Mesenchymal stem cell (in vitro differentiated cells and primary cell): ENCODE results near the gene CCDC61.

Experiments
- DNase-seq: peaks from one replicate; pipeline ENCODE4 v3.0.0-alpha.2; 2013
- H2AFZ ChIP-seq: one replicate; pipeline ENCODE4 v1.6.1; 2013; ENCODE audit warnings: low read depth, mild to moderate bottlenecking, control low read depth, inconsistent platforms, low read length, moderate library complexity
- H2AK5ac ChIP-seq: 2 replicates; pipeline ENCODE4 v1.6.1; 2013; ENCODE audit warnings: low read length, moderate library complexity, mild to moderate bottlenecking, inconsistent platforms; ENCODE audit not compliant: severe bottlenecking
- H2BK120ac ChIP-seq: one replicate; pipeline ENCODE4 v1.6.1; 2013; ENCODE audit warnings: low read depth, mild to moderate bottlenecking, inconsistent platforms, low read length, moderate library complexity
- H2BK12ac ChIP-seq, 2 experiments: one replicate each; pipeline ENCODE4 v1.6.1; 2013; ENCODE audit warnings: inconsistent platforms in 2 of 2, low read length in 2 of 2, mild to moderate bottlenecking in 2 of 2, moderate library complexity in 2 of 2, control low read depth in 1 of 2
- H2BK15ac ChIP-seq: one replicate; pipeline ENCODE4 v1.6.1; 2013; ENCODE audit warnings: mild to moderate bottlenecking, low read depth, inconsistent platforms; ENCODE audit not compliant: poor library complexity, severe bottlenecking
- H2BK5ac ChIP-seq: 2 replicates; pipeline ENCODE4 v1.6.1; 2013; ENCODE audit warnings: low read depth, mild to moderate bottlenecking, low read length, control low read depth, inconsistent platforms; ENCODE audit not compliant: poor library complexity, severe bottlenecking
- H3K14ac ChIP-seq, 2 experiments: one replicate each; pipeline ENCODE4 v1.6.1; 2013; ENCODE audit warnings: inconsistent platforms in 2 of 2, low read length in 2 of 2, control low read depth in 1 of 2, mild to moderate bottlenecking in 1 of 2, moderate library complexity in 1 of 2
- H3K18ac ChIP-seq, 2 experiments: one replicate each; pipeline ENCODE4 v1.6.1; 2013; ENCODE audit warnings: inconsistent platforms in 2 of 2, low read length in 2 of 2, control low read depth in 1 of 2, low read depth in 1 of 2, mild to moderate bottlenecking in 1 of 2
- H3K23ac ChIP-seq, 2 experiments: one replicate each; pipeline ENCODE4 v1.6.1; 2013; ENCODE audit warnings: inconsistent platforms in 2 of 2, low read length in 2 of 2, mild to moderate bottlenecking in 2 of 2, moderate library complexity in 2 of 2, control low read depth in 1 of 2
- H3K27ac ChIP-seq: 2 replicates; pipeline ENCODE4 v1.5.1; 2013; ENCODE audit warnings: mild to moderate bottlenecking, moderate library complexity, low read length, control low read depth, inconsistent platforms; ENCODE audit not compliant: poor library complexity, severe bottlenecking
- H3K27me3 ChIP-seq, 2 experiments: 2 replicates each; pipeline versions ENCODE4 v1.6.1 to v1.7.0; 2013; ENCODE audit warnings: low read length in 2 of 2, mild to moderate bottlenecking in 2 of 2, moderate library complexity in 2 of 2, control low read depth in 1 of 2, inconsistent platforms in 1 of 2; ENCODE audit not compliant: control insufficient read depth in 1 of 2, insufficient read depth in 1 of 2
- H3K36me3 ChIP-seq, 2 experiments: 2 replicates each; pipeline versions ENCODE4 v1.6.1 to v1.7.0; 2013; ENCODE audit warnings: low read length in 2 of 2, control low read depth in 1 of 2, inconsistent platforms in 1 of 2, low read depth in 1 of 2, mild to moderate bottlenecking in 1 of 2; ENCODE audit not compliant: insufficient read depth in 2 of 2, control insufficient read depth in 1 of 2
- H3K4ac ChIP-seq, 2 experiments: one replicate each; pipeline ENCODE4 v1.6.1; 2013; ENCODE audit warnings: inconsistent platforms in 2 of 2, low read length in 2 of 2, mild to moderate bottlenecking in 2 of 2, moderate library complexity in 2 of 2, control low read depth in 1 of 2, low read depth in 1 of 2
- H3K4me1 ChIP-seq: 2 replicates; pipeline ENCODE4 v1.6.1; 2013; ENCODE audit warnings: low read depth, low read length, control low read depth; ENCODE audit not compliant: control insufficient read depth, insufficient read depth
- H3K4me2 ChIP-seq: 2 replicates; pipeline ENCODE4 v1.6.1; 2013; ENCODE audit warnings: low read length, mild to moderate bottlenecking, inconsistent platforms; ENCODE audit not compliant: poor library complexity, severe bottlenecking
- H3K4me3 ChIP-seq, 2 experiments: 2 replicates each; pipeline versions ENCODE4 v1.5.1 to v1.7.0; 2013; ENCODE audit warnings: low read length in 2 of 2, mild to moderate bottlenecking in 2 of 2, control low read depth in 1 of 2, low read depth in 1 of 2; ENCODE audit not compliant: insufficient read depth in 1 of 2
- H3K79me1 ChIP-seq: replicated peaks from 2 replicates; pipeline ENCODE4 v1.6.1; 2013; ENCODE audit warnings: mild to moderate bottlenecking, control low read depth, low read length, inconsistent platforms; ENCODE audit not compliant: poor library complexity, severe bottlenecking
- H3K9ac ChIP-seq: 2 replicates; pipeline ENCODE4 v1.7.0; 2013; ENCODE audit warnings: mild to moderate bottlenecking, low read length, moderate library complexity
- H3K9me3 ChIP-seq: 2 replicates; pipeline ENCODE4 v1.7.0; 2013; ENCODE audit warnings: mild to moderate bottlenecking, low read length; ENCODE audit not compliant: control insufficient read depth
- H4K8ac ChIP-seq: one replicate; pipeline ENCODE4 v1.6.1; 2013; ENCODE audit warnings: inconsistent platforms, mild to moderate bottlenecking, low read length, moderate library complexity
- H4K91ac ChIP-seq: one replicate; pipeline ENCODE4 v1.6.1; 2013; ENCODE audit warnings: mild to moderate bottlenecking, low read length, inconsistent platforms
- WGBS: methylation state at CpG from one replicate; pipeline ENCODE4 v1.1.7; 2013; ENCODE audit warnings: mixed read lengths; 5-methylcytosine and 5-hydroxymethylcytosine counted together

The CCDC61 gene

DNA sequence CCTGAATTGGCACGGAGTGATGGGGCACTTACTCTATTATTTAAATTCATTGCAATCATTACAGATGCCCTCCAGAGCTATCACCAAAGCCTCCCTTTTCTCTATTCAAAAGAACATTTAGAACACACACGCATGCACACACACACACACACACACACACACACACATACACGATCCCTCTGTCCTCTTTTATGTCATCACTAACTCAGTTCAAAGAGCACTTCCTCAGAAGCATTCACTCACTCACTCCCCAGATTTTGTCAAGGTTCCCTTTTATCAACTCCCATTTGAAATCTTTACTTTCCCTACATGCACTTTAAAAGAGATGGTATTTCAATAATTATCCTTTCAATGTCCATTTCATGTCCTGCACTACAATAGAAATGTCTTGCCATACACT lies 67.9 kb downstream of the CCDC61 start:
- DNase-seq, result no peak
- H3K4me2 ChIP-seq, result no peak overlapping the region
- H3K4me1 ChIP-seq, result peaks cover 2% of the 10 kb centered on the region
- no peak overlapping the region for H3K18ac ChIP-seq
- H3K27me3 ChIP-seq, result peaks cover 32 to 34% of the 10 kb centered on the region in 2 experiments
- H3K27ac ChIP-seq, result no peak overlapping the region
- H3K79me1 ChIP-seq, result no peaks in the 10 kb centered on the region
- peaks cover 25% of the 10 kb centered on the region for H3K9me3 ChIP-seq
- H4K91ac ChIP-seq, result no peak overlapping the region
- H3K23ac ChIP-seq, result no peak overlapping the region
- no peak overlapping the region for H2BK5ac ChIP-seq
- H2AK5ac ChIP-seq, result no peak overlapping the region
- H3K4ac ChIP-seq, result no peak overlapping the region
- H3K9ac ChIP-seq, result no peak overlapping the region
- H2BK12ac ChIP-seq, result no peak overlapping the region
- no peak overlapping the region for H4K8ac ChIP-seq
- WGBS, result 76% methylated on average over 3 of the region's 3 CpGs
- H2BK15ac ChIP-seq, result no peak overlapping the region
- no peak overlapping the region for H3K4me3 ChIP-seq
- H2AFZ ChIP-seq, result no peak overlapping the region
- no peak overlapping the region for H2BK120ac ChIP-seq
- H3K14ac ChIP-seq, result no peak overlapping the region
- H3K36me3 ChIP-seq, result no peaks in the 10 kb centered on the region

DNA sequence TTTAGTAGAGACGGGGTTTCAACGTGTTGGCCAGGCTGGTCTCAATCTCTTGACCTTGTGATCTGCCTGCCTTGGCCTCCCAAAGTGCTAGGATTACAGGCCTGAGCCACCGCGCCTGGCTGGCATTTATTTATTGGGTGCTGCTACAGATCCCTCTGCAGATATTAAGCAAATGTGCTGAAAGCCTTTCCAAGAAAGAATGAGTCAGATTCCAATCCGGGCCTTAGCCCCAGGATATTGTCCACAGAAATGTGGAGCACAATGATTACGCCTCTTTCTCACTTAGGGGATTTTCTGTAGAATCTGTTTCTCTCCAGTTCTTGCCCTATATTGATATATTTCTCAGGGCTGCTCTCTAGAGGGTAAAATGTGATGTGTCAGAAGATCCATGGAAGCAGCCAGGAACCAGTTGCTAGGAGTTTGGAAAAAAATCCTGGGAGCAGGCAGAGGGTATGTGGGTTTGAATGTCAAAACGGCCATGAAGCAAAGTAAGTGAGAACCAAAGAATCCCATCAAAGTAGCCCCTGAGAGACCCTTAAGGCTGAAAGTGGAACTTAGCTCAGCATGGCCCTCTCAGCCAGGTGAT lies 70.3 kb downstream of the CCDC61 start:
- no peak overlapping the region for H2BK120ac ChIP-seq
- H3K4ac ChIP-seq, result no peak overlapping the region
- H2BK5ac ChIP-seq, result no peak overlapping the region
- no peak overlapping the region for H3K18ac ChIP-seq
- no peak overlapping the region for H3K27ac ChIP-seq
- peak; percentile 19 for DNase-seq
- no peak overlapping the region for H2BK12ac ChIP-seq
- no peak overlapping the region for H4K91ac ChIP-seq
- no peaks in the 10 kb centered on the region for H3K36me3 ChIP-seq
- H3K27me3 ChIP-seq, result peaks cover 18 to 22% of the 10 kb centered on the region in 2 experiments
- peak overlapping the region; percentile 31 for H3K9ac ChIP-seq
- H4K8ac ChIP-seq, result no peak overlapping the region
- H3K4me1 ChIP-seq, result peaks cover 9% of the 10 kb centered on the region
- WGBS, result 70% methylated on average over 6 of the region's 7 CpGs
- no peak overlapping the region for H2AK5ac ChIP-seq
- no peak overlapping the region for H3K4me2 ChIP-seq
- H2BK15ac ChIP-seq, result no peak overlapping the region
- no peak overlapping the region for H3K23ac ChIP-seq
- no peak overlapping the region for H3K4me3 ChIP-seq
- no peaks in the 10 kb centered on the region for H3K79me1 ChIP-seq
- H3K9me3 ChIP-seq, result peaks cover 14% of the 10 kb centered on the region
- H2AFZ ChIP-seq, result no peak overlapping the region
- no peak overlapping the region for H3K14ac ChIP-seq

DNA sequence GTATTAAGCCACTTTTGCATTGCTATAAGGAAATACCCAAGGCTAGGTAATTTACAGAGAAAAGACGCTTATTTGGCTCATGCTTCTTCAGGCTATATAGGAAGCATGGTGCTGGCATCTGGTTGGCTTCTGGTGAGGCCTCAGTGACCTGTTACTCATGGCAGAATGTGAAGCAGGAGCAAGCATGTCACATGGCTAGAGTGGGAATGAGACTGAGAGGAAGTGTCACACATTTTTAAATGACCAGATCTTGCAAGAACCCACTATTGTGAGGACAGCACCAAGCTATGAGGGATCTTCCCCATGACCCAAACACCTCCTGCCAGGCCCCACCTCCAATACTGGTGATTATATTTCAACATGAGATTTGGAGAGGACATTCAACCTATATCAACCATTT lies 71.2 kb downstream of the CCDC61 start:
- no peak overlapping the region for H2BK12ac ChIP-seq
- WGBS, result 82% methylated on average over 1 of the region's 1 CpG
- no peak overlapping the region for H3K4ac ChIP-seq

DNA sequence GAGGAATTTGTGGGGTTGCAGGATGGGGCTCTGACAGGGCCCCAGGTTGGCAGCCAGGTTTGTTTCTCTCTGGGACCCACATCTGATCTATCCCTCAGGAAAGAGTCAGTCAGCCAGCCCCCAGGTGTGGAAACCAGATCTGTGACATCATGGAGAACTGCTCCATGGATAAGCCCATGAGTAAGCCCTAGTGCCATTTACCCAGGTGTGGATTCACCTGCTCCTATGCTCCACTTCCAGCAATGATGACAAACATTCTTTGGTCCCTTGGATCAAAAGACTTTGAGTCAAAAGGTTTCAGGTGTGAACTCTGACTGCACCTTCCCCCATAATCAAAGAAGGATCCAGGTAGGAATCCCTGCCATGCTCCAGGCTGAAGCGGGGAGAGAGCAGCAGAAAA lies 72.4 kb downstream of the CCDC61 start:
- H2BK120ac ChIP-seq, result no peak overlapping the region
- H3K4ac ChIP-seq, result no peak overlapping the region
- no peak overlapping the region for H2AFZ ChIP-seq
- H2BK5ac ChIP-seq, result no peak overlapping the region
- no peak overlapping the region for H4K8ac ChIP-seq
- no peak overlapping the region for H3K4me3 ChIP-seq
- no peaks in the 10 kb centered on the region for H3K9me3 ChIP-seq
- no peak overlapping the region for H2BK12ac ChIP-seq
- DNase-seq, result no peak
- peaks cover 9% of the 10 kb centered on the region for H3K4me1 ChIP-seq
- peak overlapping the region; percentile 40 for H3K27ac ChIP-seq
- no peaks in the 10 kb centered on the region for H3K36me3 ChIP-seq
- peaks cover 6 to 32% of the 10 kb centered on the region in 2 experiments for H3K27me3 ChIP-seq
- H2AK5ac ChIP-seq, result peak overlapping the region; percentile 81
- no peak overlapping the region for H4K91ac ChIP-seq
- no peak overlapping the region for H3K18ac ChIP-seq
- 72% methylated on average over 1 of the region's 1 CpG for WGBS
- H3K4me2 ChIP-seq, result no peak overlapping the region
- H3K79me1 ChIP-seq, result no peaks in the 10 kb centered on the region
- H2BK15ac ChIP-seq, result no peak overlapping the region
- H3K9ac ChIP-seq, result no peak overlapping the region
- H3K14ac ChIP-seq, result no peak overlapping the region
- no peak overlapping the region for H3K23ac ChIP-seq

More for the DNA sequence above, 71.2 kb downstream of the CCDC61 start:
- H2AFZ ChIP-seq, result no peak overlapping the region
- no peak for DNase-seq
- H2BK15ac ChIP-seq, result no peak overlapping the region
- H3K14ac ChIP-seq, result no peak overlapping the region
- peaks cover 18 to 24% of the 10 kb centered on the region in 2 experiments for H3K27me3 ChIP-seq
- H4K91ac ChIP-seq, result no peak overlapping the region
- H3K4me3 ChIP-seq, result no peak overlapping the region
- H3K27ac ChIP-seq, result no peak overlapping the region
- no peak overlapping the region for H2AK5ac ChIP-seq
- H2BK5ac ChIP-seq, result no peak overlapping the region
- peaks cover 7% of the 10 kb centered on the region for H3K9me3 ChIP-seq
- H3K4me2 ChIP-seq, result no peak overlapping the region
- H3K4me1 ChIP-seq, result peaks cover 9% of the 10 kb centered on the region
- no peaks in the 10 kb centered on the region for H3K36me3 ChIP-seq
- no peak overlapping the region for H4K8ac ChIP-seq
- H3K23ac ChIP-seq, result no peak overlapping the region
- no peak overlapping the region for H3K18ac ChIP-seq
- H3K79me1 ChIP-seq, result no peaks in the 10 kb centered on the region
- H3K9ac ChIP-seq, result no peak overlapping the region
- H2BK120ac ChIP-seq, result no peak overlapping the region
